HG02870 (cell line): ENCODE measurements around the gene ARHGEF19.

Experiments
- ATAC-seq: cut with Tn5 transposase; IDR thresholded peaks from one replicate; pipeline ENCODE4 v1.9.1; 2021; ENCODE audit warnings: mild to moderate bottlenecking, moderate library complexity; ENCODE audit not compliant: unreplicated experiment

The ARHGEF19 gene

DNA sequence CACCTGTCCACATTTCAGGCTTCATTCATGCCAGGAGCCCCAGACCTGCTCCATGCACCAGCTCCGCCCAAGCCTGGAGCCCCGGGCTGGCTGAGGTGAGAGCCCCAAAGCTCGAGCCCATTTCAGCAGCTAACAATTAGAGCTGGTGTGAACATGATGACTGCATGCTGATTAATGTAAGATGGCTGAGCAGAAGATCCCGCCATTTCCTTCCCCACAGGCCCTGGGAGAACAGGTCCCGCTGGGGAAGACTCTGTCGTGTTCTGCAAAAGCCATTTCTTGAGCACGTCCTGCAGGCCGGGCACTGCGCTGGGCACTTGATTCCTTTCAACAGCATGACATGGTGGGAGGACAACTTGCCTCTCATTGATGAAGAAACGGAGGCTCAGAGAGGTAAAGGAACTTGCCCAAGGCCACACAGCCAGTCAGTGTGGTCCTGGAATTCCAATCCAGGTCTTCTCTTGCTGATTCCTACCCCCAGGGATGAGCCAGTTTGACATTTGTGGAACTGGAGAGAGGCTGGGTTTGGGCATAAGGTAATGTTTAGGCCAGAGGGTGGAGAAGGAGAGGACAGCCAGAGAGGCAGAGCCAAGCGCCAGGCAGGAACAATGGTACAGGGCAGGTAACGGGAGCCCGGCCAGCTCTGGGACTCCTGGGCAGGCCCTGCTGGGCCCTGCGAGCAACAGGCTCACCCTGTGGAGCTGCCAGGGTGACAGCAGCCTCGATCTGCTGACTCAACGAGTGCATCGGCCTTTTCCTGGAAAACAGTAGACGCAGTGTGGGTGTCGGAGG, 28.5 kb downstream of the ARHGEF19 start:
- no peak for ATAC-seq

DNA sequence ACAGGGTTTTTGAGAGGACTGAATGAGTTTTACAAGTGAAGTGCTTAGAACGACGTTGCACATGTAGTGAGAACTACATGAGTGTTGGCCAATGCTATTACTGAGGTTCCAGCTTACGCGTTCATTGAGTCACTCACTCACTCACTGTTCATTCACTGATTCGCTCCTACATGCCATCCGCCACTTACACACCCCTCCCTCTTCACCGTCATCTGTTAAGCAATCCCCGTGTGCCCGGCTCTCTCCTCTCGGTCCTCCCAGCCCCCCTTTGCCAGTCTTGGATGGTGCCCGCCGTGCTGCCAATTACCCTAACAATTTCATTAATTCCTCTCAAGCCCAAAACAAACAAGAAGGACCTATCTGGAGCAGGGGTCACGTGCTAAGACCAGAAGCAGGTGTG, 29.3 kb downstream of the ARHGEF19 start:
- ATAC-seq = no peak

DNA sequence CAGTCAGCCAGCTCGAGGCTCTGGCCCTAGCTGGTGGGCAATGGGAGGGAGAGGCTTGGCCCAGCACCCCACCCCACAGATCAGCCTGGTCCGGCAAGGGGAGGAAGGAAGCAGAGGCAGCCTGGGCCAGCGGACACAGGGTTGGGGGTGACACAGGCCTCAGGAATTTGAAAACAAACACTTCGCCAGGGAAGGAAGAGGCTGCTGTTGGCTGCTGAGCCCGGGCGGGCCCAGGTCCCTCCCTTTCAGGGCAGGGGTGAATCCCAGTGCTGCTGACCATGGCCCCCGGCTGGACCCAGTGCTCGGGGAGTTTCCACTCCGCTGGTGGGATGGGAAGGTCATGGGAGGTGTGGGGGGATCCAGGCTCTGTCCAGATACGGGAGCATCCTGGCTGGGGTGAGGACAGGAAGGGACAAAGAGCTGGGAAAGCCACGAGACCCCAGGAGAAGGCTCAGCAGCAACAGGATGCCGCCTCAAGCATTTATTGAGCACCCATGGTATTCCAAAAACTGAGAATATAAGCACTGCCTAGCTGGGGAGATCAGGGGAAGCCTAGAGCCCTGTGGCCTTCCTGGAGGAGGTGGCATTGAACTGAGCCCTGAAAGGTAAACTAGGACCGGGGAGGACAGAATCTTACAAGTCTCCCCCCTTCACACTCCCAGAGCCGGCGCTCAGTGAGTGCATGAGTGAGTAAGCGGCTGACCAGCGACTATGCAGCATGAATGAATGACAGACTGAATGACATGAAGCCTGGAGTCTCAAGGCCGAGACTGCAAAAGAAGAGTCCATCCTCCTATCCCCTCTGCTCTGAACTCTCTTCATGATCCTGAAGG, 30.3 kb downstream of the ARHGEF19 start:
- ATAC-seq = no peak

DNA sequence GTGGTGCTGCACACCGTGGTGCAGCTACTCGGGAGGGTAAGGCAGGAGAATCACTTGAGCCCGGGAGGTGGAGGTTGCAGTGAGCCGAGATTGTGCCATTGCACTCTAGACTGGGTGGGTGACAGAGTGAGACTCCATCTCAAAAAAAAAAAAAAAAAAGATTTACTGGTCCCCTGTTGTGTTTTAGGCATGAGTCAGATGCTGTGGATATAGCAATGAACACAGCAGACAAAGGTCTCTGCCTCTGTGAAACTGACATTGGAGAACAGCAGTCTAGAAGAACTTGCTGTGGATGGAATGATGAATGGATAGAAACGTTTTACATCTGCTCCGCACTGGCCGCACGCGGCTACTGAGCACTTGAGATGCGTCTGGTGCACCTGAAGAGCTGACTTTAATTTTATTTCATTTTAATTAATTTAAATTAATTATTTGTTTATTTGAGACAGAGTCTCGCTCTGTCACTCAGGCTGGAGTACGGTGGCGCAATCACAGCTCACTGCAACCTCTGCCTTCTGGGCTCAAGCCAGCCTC, 32.1 kb downstream of the ARHGEF19 start:
- ATAC-seq = no peak

DNA sequence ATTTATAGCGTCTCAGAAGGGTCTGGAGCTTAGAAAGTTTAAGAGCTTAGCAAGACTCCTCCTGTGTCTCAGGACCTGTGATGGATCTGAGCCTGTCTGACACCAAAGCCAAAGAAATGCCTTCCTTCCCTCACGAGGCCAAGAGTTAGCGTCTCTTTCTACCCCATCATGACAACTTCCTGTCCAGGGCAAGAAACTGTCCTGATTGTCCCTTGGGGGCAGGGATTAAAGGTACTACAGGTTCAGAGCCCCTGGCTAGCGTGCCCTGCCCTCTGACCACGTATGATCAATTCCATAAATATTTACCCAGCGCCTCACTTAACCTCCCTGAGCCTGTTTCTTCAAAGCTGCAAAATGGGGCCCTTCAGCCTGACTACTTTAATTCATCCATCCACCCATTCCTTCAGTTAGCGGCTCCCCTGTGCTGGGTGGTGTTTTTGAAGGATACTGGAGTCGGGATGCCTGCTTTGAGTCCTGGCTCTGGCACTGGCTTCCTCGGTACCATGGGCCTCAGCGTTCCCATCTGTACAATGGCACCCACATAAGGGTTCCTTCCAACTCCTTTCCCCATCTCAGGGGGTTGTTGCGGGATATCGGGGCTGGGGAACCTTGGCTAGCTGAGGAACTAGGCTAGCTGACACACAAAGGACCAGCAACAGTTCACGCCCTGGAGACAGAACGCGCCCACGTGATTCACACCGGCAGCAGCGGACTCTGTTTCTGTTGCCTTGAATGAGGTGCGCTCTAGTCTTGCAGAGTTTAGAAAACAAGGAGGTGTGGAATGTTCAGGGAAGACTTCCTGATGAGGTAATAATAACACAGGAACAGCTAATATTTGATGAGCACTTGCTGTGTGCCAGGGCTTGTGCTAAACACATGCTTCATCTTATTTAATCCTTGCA, 33.6 kb downstream of the ARHGEF19 start:
- ATAC-seq = no peak

DNA sequence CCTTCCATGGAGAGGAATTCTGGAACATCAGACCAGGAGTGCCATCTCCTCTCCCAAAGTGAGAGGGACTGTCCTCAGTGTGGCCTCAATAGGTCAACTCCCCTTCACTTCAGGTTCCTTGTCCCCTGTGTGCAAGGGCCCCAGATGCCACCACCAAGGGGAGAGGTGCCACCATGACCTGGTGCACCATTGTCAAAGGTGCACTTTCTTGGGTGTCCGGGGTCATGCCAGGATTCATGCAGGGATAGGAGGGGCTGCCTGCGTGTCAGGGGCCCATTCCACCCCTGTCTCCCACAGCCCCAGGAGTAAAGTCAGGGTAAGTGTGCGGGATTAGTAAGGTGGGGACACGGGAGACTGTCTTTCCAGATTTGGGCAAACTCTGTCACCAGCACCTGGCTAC, 35.1 kb downstream of the ARHGEF19 start:
- ATAC-seq = no peak

DNA sequence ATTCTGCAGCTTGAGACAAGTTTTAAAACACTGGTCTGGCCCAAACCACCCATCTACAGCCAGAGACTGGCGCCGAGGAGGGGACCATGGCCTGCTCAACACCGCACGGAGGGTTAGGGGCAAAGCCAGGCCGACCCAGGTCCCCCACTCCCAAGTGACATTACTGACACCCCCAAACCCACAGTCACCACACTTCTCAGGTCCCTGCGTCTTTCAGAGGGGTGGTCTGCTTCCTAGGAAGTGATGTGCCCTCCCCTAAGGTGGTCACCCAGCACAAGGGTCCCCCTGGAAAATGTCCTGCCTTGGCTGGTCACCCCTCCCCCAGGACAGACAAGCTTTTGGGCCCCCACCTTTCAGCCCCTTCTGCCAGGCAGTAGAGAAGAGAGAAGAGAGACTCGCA, 35.8 kb downstream of the ARHGEF19 start:
- ATAC-seq = no peak

DNA sequence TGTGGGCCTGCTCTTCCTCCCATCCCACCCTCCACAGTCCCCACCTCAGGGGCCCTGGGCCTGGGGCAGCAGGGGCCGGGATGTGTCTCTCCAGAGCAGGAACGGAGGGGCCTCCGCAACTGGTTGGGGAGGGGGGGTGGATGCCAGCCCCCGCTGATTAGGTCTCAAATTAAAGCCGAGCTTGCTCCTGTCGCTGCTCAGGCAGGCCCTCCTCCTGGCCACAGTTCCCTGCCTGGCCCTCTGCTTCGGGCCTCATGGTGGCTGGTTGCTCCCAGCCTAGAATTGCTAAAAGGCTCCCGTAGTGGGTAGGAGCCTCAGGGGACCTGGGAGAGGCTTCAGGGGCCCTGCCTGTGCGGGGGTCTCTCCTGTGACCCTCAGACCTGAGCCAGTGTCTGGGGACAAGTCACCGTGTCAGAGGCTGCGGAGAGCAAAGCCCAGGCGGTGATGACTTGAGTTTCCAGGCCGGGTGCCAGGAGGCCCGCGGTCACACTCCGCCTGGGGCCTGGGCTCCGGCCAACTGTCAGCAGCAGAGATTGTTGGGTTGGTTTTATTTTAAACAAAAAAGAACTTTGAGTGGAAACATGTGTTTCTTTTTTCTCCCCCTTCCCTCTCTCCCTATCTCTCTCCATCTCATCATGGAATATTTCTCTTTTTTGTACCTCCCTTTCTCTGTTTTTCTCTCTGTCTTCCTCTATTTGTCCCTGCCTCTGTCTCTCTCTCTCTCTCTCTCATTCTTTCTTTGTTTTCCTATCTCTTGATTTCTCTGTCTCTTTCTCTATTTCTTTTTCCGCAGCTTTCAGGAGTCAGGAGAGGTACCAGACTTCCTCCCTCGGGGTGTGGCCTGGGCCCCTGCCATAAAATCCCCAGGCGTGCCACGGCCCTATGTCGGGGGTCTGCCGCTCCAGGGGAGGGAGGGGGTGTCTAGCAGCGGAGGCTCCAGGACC, 36.6 kb downstream of the ARHGEF19 start:
- no peak for ATAC-seq

DNA sequence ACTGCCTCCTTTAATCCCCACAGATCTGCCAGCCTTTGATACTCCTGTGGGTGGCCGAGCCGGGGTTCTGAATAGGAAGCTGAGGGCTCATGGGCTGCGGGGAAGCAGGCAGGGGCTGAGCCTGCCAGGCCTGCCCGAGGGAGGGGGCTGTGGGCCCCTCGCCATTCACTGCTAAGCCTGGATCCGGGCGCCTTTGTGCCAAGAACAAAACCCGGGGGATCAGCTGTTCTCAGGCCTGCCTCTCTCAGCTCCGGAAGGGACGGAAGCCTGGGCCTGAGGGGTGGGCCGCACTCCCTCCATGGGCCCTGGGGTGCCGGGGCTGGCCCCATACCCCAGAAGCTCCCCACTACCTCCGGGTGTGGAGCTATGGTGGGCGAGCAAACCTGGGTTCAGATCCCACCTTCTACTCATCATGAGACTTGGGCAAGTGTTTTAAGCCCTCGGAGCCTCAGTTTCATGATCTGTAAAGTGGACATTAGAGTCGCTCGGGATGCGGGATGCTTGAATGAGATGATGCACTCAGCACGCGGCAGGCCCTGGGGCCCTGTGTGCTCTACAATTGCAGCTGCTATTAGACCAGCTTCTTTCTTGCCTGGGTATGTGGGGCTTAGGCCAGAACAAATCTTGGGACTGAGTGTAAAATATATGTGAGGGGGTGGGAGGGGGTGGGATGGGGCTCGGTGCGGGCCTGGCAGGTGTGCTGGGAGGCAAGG, 37.4 kb downstream of the ARHGEF19 start:
- no peak for ATAC-seq

DNA sequence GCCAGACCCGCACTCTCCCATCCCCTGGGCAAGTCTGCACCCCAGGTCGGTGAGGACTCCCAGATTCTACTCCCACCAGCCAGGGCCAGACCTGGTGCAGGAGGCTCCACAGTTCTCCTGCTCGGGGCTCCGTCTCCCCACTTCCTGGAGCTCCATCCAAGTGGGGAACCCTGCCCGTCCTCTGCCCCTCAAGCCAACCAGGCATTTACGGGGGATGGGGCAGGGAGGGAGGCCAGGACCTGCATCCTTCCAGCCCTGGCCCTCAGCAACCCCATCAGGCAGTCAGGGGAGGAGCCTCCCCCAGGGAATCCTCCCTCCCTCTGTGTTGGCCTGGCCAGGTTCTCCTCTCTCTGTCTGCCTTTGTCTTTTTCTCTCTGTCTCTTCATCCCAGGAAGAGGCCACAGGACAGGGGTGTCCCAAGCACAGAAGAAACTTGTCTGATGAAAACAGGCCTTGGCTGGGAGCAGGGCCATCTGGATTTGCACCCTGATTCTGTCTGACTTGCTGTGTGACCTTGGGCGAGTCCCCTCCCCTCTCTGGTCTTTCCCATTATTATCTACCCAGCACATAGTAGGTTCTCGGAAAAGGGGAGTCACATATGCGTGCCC, 38.1 kb downstream of the ARHGEF19 start:
- ATAC-seq = no peak

DNA sequence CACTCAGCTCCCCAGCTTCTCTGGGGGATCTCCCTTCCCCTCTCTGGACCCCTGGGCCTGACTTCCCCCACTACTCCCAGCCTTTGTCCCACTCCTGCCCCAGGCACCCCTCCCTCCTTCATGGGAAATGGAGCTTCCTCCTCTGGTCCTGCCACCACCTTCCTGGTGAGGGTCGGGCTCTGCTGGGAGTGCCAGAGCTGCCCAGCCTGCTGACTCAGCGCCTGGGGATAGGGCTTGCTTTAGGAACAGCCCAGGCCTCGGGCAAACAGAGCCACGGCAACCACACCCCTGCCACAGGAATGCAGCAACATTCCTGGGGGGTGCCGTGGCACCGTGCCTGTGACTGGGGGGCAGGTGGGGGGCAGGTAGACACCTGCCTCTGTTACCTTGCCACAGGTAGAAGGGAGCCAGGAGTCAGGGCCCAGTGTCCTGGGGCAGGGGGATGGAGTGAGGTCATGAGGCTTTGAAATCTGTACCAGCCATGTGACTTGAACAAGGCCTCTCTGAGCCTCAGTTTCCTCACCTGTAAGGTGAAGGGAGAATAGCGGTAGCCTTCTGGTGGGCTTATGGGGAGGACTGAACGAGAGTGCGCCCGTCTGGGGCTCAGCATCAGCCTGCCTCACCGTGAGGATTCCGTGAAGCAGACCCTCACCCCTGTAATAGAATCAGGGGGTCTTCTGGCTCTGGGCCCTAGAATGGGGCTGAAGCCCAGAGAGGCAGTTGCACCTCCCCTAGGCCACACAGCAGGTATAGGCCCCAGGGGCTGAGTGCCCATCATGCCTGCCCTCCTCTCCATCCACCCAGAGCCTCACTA, 38.8 kb downstream of the ARHGEF19 start:
- no peak for ATAC-seq

DNA sequence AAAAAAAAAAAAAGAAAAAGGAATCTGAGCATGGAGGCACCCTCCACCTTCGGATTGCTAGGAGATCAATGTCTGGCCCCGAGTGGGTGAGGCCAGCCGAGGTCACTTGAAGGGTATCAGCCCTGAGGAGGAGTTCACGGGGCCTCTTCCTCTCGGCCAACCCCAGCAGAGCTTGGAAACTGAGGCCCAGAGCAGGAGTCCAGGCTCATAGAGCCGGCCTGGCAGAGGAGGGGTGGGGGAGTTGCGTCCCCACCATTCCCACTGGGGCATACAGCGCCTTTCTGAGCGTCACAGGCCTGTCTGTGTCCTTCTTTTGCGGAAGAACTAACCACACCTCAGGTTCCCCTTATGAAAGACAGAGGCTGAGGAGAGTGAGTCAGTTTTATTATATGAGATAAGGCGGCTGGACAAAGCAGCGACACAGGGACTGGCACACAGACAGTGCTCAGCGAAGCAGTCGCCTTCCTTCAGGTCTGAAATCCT, 39.4 kb downstream of the ARHGEF19 start:
- ATAC-seq = no peak

DNA sequence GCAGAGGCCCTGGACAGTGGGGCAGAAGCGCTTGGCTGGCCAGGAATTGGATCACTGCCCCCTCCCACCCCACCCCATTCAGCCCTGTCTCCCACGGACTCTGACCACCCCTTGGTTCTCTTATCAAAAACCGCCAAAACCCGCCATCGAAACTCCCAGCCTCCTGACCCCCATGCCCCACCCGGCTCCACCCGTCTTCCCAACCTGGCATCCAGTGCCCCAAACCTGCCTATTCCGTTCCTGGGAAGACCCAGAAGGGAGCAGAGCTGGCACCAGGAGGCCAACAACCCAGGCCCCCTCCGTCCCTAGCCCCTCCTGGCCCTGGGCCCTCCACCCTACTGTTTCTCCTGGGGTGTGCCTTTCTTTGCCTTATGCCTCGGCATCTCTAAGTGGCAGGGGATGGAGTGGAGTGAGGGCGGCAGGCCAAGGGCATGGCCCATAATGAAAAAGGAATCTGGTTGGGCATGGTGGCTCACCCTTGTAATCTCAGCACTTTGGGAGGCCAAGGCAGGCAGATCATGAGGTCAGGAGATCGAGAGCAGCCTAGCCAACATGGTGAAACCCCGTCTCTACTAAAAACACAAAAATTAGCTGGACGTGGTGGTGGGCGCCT, 40.1 kb downstream of the ARHGEF19 start:
- no peak for ATAC-seq

DNA sequence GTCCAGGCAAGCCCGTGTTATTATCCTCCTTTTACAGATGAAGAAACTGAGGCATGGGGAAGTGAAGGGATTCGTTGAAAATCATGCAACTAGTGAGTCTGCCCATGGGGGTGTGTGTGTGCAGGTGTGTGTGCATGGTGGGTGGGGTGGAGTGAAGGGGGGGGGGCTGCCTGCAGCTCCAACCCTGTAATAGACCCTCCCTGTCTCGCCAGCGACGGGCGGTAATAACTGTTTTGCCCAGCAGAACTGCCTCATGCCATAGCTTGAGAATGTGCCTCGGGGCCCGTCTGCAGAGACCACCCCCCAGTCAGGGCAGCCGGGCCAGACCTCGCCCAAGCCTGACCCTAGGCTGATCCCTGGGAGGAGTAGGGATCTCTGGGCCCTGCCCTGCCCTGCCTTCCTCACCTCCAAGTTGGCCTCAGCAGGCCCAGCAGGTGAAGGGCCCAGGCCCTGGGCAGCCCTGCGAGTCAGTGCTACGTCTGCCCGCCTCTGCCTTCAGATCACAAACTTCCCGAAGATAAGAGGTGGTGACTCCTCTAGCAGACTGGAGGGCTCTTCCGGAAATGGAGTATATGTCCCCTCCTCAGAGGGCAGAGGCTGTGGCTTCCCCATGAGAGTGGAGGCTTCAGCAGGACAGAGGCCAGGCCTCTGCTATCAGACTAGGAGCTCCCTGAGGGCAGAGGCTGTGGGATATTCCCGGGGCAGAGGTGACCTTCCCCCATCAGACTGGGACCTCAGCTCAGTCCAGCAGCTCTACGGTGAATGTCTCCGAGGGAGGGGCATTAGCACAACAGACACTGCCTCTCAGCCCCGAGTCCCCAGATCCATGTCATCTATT, 40.9 kb downstream of the ARHGEF19 start:
- ATAC-seq = no peak

DNA sequence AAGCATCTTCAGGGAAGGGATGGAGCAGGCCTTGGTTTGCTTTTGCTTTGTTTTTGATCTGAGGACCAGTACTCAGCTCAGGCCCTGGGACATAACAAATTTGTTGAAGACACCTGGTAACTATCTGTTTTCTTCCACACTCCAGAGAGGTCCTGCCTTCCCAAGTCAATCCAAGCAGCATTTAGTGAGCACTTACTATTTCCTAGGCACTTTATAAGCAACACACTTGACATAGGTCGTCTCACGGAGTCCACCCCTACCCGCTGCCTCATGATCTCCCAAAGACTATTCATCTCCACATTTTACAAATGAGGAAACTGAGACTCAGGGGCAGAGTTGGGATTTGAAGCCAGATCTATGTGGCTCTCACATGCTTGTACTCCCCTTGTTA, 42.2 kb downstream of the ARHGEF19 start:
- ATAC-seq = no peak

DNA sequence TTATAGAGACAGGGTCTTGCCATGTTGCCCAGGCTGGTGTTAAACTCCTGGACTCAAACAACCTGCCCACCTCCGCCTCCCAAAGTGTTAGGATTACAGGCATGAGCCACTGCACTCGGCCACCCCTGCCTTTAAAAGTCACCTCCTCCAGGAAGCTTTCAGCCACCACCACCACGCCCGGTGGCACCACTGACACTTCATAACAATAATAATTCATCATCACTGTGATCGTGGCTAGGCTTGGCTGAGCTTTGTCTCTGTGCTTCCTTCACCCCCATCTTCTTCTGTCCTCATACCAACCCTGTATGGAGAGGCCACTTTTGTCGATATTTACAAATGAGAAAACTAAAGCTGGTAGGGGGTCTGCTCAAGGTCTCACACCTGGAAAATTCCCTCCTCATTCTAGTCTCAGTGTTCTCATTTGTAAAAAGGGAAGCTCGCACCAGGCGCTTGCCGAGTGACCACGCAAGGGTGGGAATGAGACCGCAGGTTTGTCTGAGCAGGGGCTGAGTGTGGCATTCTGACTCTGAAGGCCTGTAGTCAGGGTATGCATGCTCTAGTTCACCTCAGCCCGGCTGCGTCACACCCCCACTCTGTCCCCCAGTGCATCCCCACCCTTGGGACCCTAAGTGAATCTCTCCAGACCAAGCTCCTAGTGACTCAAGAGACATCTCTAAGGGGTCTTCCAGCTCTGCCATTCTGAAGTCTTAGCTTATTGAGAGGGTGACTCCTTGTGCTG, 43.7 kb downstream of the ARHGEF19 start:
- ATAC-seq = no peak
